NT2/D1 (cell line): ENCODE results near the gene CD1E.

Source experiments
- YY1 ChIP-seq: IDR thresholded peaks from 2 replicates; pipeline ENCODE4 v1.6.1; 2011; ENCODE audit not compliant: insufficient read length, insufficient read depth
- ZNF274 ChIP-seq: IDR thresholded peaks from 2 replicates; pipeline ENCODE4 v1.6.1; 2011; ENCODE audit warnings: mild to moderate bottlenecking, low read depth, low read length

GRCh38 chr1:158333405-158334155 is 20.1 kb upstream of the CD1E start:
- TF ChIP-seq YY1 (no peak), ZNF274 (no peak)
